NB4 (cell line): ENCODE results near the gene UGGT2.

Experiments
- CTCF ChIP-seq: IDR thresholded peaks from one replicate; pipeline ENCODE4 v1.5.1; 2012; ENCODE audit warnings: low read depth, low read length
- POLR2A ChIP-seq: IDR thresholded peaks from 2 replicates; pipeline ENCODE4 v1.6.1; 2011; ENCODE audit warnings: mild to moderate bottlenecking; ENCODE audit not compliant: insufficient read length; ENCODE audit errors: extremely low read depth
- TF ChIP-seq, protein P1 (sequence below): IDR thresholded peaks from 2 replicates; pipeline ENCODE4 v1.6.1; 2011; ENCODE audit warnings: low read depth, low read length

DNA sequence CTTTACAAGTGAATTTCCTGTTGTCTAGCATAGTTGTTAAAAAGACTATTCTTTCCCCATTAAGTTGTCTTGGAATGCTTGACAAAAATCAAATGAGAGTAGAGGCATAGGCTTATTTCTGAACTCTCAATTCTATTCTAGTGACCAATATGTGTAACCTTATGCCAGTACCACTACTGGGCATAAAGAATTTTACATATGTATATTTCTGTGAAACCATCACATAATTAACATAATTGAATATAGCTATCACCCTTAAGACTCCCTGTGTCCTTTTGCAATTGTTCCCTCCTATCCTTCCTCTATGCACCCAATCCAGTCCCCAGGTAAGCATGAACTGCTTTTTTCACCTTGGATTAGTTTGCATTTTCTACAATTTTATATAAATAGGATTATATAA is 211.3 kb downstream of the UGGT2 start:
- TF ChIP-seq, protein P1, sequence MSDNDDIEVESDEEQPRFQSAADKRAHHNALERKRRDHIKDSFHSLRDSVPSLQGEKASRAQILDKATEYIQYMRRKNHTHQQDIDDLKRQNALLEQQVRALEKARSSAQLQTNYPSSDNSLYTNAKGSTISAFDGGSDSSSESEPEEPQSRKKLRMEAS, result no peak
- no peak for TF ChIP-seq CTCF
- no peak for TF ChIP-seq POLR2A
